Measurements from ENCODE around the gene EGFLAM. TPM values are rescaled to one million over a fixed set of nuclear protein-coding genes. Genes with fewer than 3 reads are reported as not detected.

The EGFLAM gene
- total RNA-seq, 1 experiment from 2014 or later, result 9.3 TPM

GRCh38 chr5:38417658-38418017 lies 159.3 kb downstream of the EGFLAM start:
- Mint-ChIP-seq H3K9me3 (ENCODE audit: unreplicated experiment) (no peaks in the 10 kb centered on the region), H3K4me1 (ENCODE audit: insufficient read depth, unreplicated experiment) (peaks cover 8% of the 10 kb centered on the region), H3K27me3 (ENCODE audit: insufficient read depth, unreplicated experiment) (no peaks in the 10 kb centered on the region), H3K4me3 (ENCODE audit: unreplicated experiment) (no peak overlapping the region), H3K27ac (ENCODE audit: low read depth, unreplicated experiment) (no peak overlapping the region), H3K36me3 (ENCODE audit: insufficient read depth, unreplicated experiment) (no peaks in the 10 kb centered on the region)
- CTCF ChIA-PET, result interaction anchor here (0.7 to 4.5 kb wide), 5 partner anchors 11 to 391 kb away, joined by 3 to 24 read pairs (median 6); no protein-coding TSS in a partner anchor
- POLR2A ChIA-PET, result no interaction called here
- no peak for TF ChIP-seq CTCF (IDR thresholded peaks at IDR 0.05; ENCODE audit: unreplicated experiment)
- intact Hi-C loops (cut with micrococcal nuclease), result no loop called here
- DNase-seq (ENCODE audit: unreplicated experiment), result no peak
- no TSS peak for BruUV-seq (replicated peaks)

GRCh38 chr5:38420246-38420645 lies 161.9 kb downstream of the EGFLAM start:
- H3K27ac Mint-ChIP-seq (ENCODE audit: low read depth, unreplicated experiment), result no peak overlapping the region
- no TSS peak for BruUV-seq (replicated peaks)
- no peak for DNase-seq (ENCODE audit: unreplicated experiment)
- TF ChIP-seq CTCF (IDR thresholded peaks at IDR 0.05; ENCODE audit: unreplicated experiment), result no peak
- intact Hi-C loops (cut with micrococcal nuclease), result loop anchor here (1.0 to 5.0 kb wide), 2 partner anchors 213 to 389 kb away; no protein-coding TSS in a partner anchor
- no peaks in the 10 kb centered on the region for H3K27me3 Mint-ChIP-seq (ENCODE audit: insufficient read depth, unreplicated experiment)
- ChIA-PET POLR2A (interaction anchor here (0.7 to 1.5 kb wide), 6 partner anchors 12 to 44 kb away, joined by 3 to 15 read pairs (median 3); no protein-coding TSS in a partner anchor), CTCF (interaction anchor here (0.5 to 6.7 kb wide), 48 partner anchors 9 to 992 kb away, joined by 3 to 80 read pairs (median 4); no protein-coding TSS in a partner anchor)
- H3K4me1 Mint-ChIP-seq (ENCODE audit: insufficient read depth, unreplicated experiment), result peaks cover 8% of the 10 kb centered on the region
- H3K9me3 Mint-ChIP-seq (ENCODE audit: unreplicated experiment), result no peaks in the 10 kb centered on the region
- no peaks in the 10 kb centered on the region for H3K36me3 Mint-ChIP-seq (ENCODE audit: insufficient read depth, unreplicated experiment)
- no peak overlapping the region for H3K4me3 Mint-ChIP-seq (ENCODE audit: unreplicated experiment)

GRCh38 chr5:38420691-38421390 lies 162.5 kb downstream of the EGFLAM start:
- no peak overlapping the region for H3K27ac Mint-ChIP-seq (ENCODE audit: low read depth, unreplicated experiment)
- H3K4me1 Mint-ChIP-seq (ENCODE audit: insufficient read depth, unreplicated experiment), result peaks cover 8% of the 10 kb centered on the region
- no peaks in the 10 kb centered on the region for H3K9me3 Mint-ChIP-seq (ENCODE audit: unreplicated experiment)
- CTCF ChIA-PET, result interaction anchor here (0.5 to 6.7 kb wide), 57 partner anchors 8 to 992 kb away, joined by 3 to 80 read pairs (median 4); no protein-coding TSS in a partner anchor
- no peaks in the 10 kb centered on the region for H3K36me3 Mint-ChIP-seq (ENCODE audit: insufficient read depth, unreplicated experiment)
- no peak overlapping the region for H3K4me3 Mint-ChIP-seq (ENCODE audit: unreplicated experiment)
- POLR2A ChIA-PET, result interaction anchor here (0.7 to 1.5 kb wide), 6 partner anchors 13 to 43 kb away, joined by 3 to 15 read pairs (median 4); no protein-coding TSS in a partner anchor
- intact Hi-C loops (cut with micrococcal nuclease), result loop anchor here (1.0 to 5.0 kb wide), 2 partner anchors 214 to 388 kb away; no protein-coding TSS in a partner anchor
- peak; percentile 67 for TF ChIP-seq CTCF (IDR thresholded peaks at IDR 0.05; ENCODE audit: unreplicated experiment)
- no peaks in the 10 kb centered on the region for H3K27me3 Mint-ChIP-seq (ENCODE audit: insufficient read depth, unreplicated experiment)
- BruUV-seq (replicated peaks), result no TSS peak
- DNase-seq (ENCODE audit: unreplicated experiment), result peak; percentile 84

- Mint-ChIP-seq H3K4me3 (ENCODE audit: unreplicated experiment) (no peak overlapping the region), H3K27ac (ENCODE audit: low read depth, unreplicated experiment) (peak overlapping the region; percentile 77), H3K36me3 (ENCODE audit: insufficient read depth, unreplicated experiment) (no peaks in the 10 kb centered on the region), H3K27me3 (ENCODE audit: insufficient read depth, unreplicated experiment) (no peaks in the 10 kb centered on the region), H3K4me1 (ENCODE audit: insufficient read depth, unreplicated experiment) (peaks cover 18% of the 10 kb centered on the region), H3K9me3 (ENCODE audit: unreplicated experiment) (no peaks in the 10 kb centered on the region)
- ChIA-PET CTCF (interaction anchor here (0.6 to 6.7 kb wide), 5 partner anchors 20 to 831 kb away, joined by 3 to 80 read pairs (median 20); no protein-coding TSS in a partner anchor), POLR2A (interaction anchor here (0.9 kb wide), 1 partner anchor 30 kb away, joined by 4 read pairs; no protein-coding TSS in a partner anchor)
- BruUV-seq (replicated peaks), result no TSS peak
- intact Hi-C loops (cut with micrococcal nuclease), result loop anchor here (5.0 kb wide), 1 partner anchor 215 kb away; no protein-coding TSS in a partner anchor
- no peak for DNase-seq (ENCODE audit: unreplicated experiment)
- TF ChIP-seq CTCF (IDR thresholded peaks at IDR 0.05; ENCODE audit: unreplicated experiment), result no peak
These were observed 164.3 kb downstream of the EGFLAM start for GRCh38 chr5:38422622-38423021.

All from MCF 10A (cell line).